Diencephalon (tissue), 1 donor: ENCODE measurements around the gene CEACAM19. TPM values are rescaled to one million over a fixed set of nuclear protein-coding genes. Genes with fewer than 3 reads are reported as not detected.

ENCODE experiments used
- small RNA-seq: library from RNA; depleted of rRNA; stranded (forward); fragments of <200 nt; gene quantifications from one replicate; pipeline ENCODE3, GENCODE V24; 2014
- total RNA-seq: library from RNA; depleted of rRNA; stranded (reverse); fragments of >200 nt; gene quantifications from one replicate; pipeline ENCODE4 v1.2.3, GENCODE V29; 2014

The CEACAM19 gene, protein sequence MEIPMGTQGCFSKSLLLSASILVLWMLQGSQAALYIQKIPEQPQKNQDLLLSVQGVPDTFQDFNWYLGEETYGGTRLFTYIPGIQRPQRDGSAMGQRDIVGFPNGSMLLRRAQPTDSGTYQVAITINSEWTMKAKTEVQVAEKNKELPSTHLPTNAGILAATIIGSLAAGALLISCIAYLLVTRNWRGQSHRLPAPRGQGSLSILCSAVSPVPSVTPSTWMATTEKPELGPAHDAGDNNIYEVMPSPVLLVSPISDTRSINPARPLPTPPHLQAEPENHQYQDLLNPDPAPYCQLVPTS
- 1.6 TPM for total RNA-seq

DNA sequence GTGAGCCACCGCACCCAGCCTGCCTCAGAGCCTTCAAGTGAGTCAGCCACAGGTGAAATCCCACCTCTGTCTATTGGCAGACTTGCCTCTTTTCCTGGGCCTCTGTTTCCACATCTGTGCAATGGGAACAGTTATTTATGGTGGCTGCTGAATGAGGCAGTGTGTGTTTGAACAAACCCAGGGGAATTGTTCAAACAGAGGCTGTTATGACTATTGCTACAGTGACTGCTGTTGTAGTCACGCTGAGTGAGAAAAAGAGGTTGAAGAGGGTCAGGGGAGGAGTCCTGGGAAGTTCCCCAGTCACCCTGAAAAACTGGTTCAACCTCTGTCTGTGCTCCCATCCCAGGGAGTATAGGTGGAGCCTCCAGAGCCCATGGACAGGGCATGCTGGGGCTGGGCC lies at the start of gene CEACAM19:
Gene CEACAM19 (plus strand): TSS at position 83 of the 400 bp plus-strand sequence. CDS start 450 bp downstream, outside the sequence.

DNA sequence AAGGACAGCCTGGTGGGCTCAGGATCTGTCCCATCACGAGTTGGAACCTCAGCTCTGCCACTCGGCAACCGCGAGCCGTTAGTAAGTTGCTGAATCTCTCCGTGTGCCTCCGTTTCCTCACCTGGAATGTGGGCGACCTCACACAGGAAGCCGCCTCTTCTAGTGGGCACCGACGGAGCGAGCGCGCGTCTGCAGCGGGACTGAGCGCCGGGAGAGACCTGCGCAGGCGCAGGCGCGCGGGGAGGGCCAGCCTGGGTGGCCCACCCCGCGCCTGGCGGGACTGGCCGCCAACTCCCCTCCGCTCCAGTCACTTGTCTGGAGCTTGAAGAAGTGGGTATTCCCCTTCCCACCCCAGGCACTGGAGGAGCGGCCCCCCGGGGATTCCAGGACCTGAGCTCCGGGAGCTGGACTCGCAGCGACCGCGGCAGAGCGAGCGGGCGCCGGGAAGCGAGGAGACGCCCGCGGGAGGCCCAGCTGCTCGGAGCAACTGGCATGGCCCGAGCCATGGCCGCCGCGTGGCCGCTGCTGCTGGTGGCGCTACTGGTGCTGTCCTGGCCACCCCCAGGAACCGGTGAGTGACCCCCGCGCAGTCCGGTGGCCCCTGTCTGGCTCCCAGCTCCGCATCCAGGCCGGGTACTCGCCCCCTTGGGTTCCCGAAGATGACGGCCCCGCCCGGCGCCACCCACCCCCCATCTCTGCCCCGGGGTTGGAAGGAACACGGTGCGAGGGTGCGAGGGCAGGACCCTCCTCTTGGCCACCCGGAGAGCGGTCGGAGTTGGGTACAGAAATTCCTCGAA lies 27.5 kb upstream of the CEACAM19 start, which contains the start of gene PVR:
Gene PVR (plus strand): TSS at position 306 of the 797 bp plus-strand sequence. CDS start 187 bp downstream, at position 493.

DNA sequence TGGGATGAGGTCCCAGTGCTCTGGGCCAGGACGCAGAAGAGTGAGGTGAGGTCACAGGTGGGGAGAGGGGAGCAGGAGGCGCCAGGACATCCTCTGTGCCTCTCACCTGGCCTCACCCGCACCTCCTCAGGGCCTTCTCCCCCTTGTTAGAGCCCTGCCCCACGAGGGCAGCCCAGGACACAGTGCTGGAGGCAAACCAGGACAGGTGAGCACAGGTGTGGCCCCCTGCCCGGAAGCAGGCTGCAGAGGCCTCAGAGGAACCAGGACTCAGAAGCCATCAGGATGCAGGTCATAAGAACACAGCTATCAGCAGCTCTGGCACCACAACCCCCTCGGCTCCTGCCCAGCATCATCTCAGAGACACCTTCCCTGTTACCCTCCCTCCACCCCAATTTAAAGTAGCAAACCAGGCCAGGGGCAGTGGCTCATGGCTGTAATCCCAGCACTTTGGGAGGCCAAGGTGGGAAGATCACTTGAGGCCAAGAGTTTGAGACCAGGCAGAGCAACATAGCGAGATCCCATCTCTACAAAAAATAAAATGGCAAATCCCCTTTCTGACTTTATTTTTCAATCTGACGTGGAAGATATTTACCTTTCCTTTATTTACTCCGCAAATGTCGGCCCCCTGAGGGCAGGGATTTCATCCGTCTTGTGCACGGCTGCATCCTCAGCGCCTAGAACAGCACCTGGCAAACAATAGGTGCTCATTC lies 27.4 kb downstream of the CEACAM19 start, which contains the start of gene CEACAM16:
Gene CEACAM16 (plus strand): TSS at position 660 of the 710 bp plus-strand sequence. CDS start 2,306 bp downstream, outside the sequence.

Small RNAs within 50 kb of the gene (small RNA-seq; reads per million reads assigned to genes)
- gene RF00285, result not detected

Other genes starting within 250 kb of the CEACAM19 start
- gene ZNF229, start 223.0 kb upstream of the CEACAM19 start, total RNA-seq, result 25.8 TPM
- 16.4 TPM for gene ZNF180, start 171.0 kb upstream of the CEACAM19 start, total RNA-seq
- not detected for gene CEACAM20, start 141.8 kb upstream of the CEACAM19 start, total RNA-seq
- gene IGSF23, start 57.9 kb upstream of the CEACAM19 start, total RNA-seq, result not detected
- 33.7 TPM for gene PVR, start 27.6 kb upstream of the CEACAM19 start, total RNA-seq
- not detected for gene CEACAM16, start 27.7 kb downstream of the CEACAM19 start, total RNA-seq
- not detected for gene BCL3, start 77.2 kb downstream of the CEACAM19 start, total RNA-seq
- gene CBLC, start 106.4 kb downstream of the CEACAM19 start, total RNA-seq, result 0.23 TPM
- 7.4 TPM for gene BCAM, start 137.6 kb downstream of the CEACAM19 start, total RNA-seq
- 27.5 TPM for gene NECTIN2, start 174.8 kb downstream of the CEACAM19 start, total RNA-seq
- gene TOMM40, start 219.8 kb downstream of the CEACAM19 start, total RNA-seq, result 32.3 TPM
- gene APOE, start 234.3 kb downstream of the CEACAM19 start, total RNA-seq, result 260 TPM
- 17.8 TPM for gene APOC1, start 243.1 kb downstream of the CEACAM19 start, total RNA-seq